Kidney epithelial cell (primary cell): Measurements from ENCODE around the gene LIPG. TPM values are rescaled to one million over a fixed set of nuclear protein-coding genes. Genes with fewer than 3 reads are reported as not detected.

Experiments
- DNase-seq: peaks from one replicate; pipeline ENCODE4 v3.0.0-alpha.2; 2010; ENCODE audit warnings: low read depth
- H3K27me3 ChIP-seq: 2 replicates; pipeline ENCODE4 v1.6.0; 2011; ENCODE audit warnings: low read length; ENCODE audit not compliant: control insufficient read depth, insufficient read depth
- H3K36me3 ChIP-seq: 2 replicates; pipeline ENCODE4 v1.5.1; 2011; ENCODE audit warnings: low read length; ENCODE audit not compliant: control insufficient read depth, insufficient read depth
- H3K4me3 ChIP-seq: 2 replicates; pipeline ENCODE4 v1.5.1; 2011; ENCODE audit warnings: low read depth, mild to moderate bottlenecking, control low read depth, low read length
- CTCF ChIP-seq: IDR thresholded peaks from 2 replicates; pipeline ENCODE4 v1.5.1; 2011; ENCODE audit warnings: mild to moderate bottlenecking, moderate library complexity, low read length, control low read depth, inconsistent platforms; ENCODE audit not compliant: insufficient read depth, poor library complexity, severe bottlenecking
- total RNA-seq: library from RNA; depleted of rRNA; stranded (reverse); fragments of >200 nt; gene quantifications from 2 replicates; pipeline ENCODE4 v1.2.3, GENCODE V29; 2015

LIPG gene
- total RNA-seq, 1 donor from 2014 or later, result 196 TPM

GRCh38 chr18:49537232-49537896 is 24.5 kb upstream of the LIPG start:
- Histone ChIP-seq H3K27me3 (no peaks in the 10 kb centered on the region), H3K36me3 (no peaks in the 10 kb centered on the region), H3K4me3 (no peak overlapping the region)
- no peak for DNase-seq
- TF ChIP-seq CTCF, result no peak

GRCh38 chr18:49544362-49544761 is 17.5 kb upstream of the LIPG start:
- no peak for DNase-seq
- no peaks in the 10 kb centered on the region for H3K27me3 ChIP-seq
- H3K36me3 ChIP-seq, result no peaks in the 10 kb centered on the region
- H3K4me3 ChIP-seq, result no peak overlapping the region
- TF ChIP-seq CTCF, result no peak

GRCh38 chr18:49546278-49546677 is 15.6 kb upstream of the LIPG start:
- no peak for TF ChIP-seq CTCF

GRCh38 chr18:49546719-49547273 is 15.1 kb upstream of the LIPG start:
- Histone ChIP-seq H3K4me3 (no peak overlapping the region), H3K27me3 (no peaks in the 10 kb centered on the region), H3K36me3 (no peaks in the 10 kb centered on the region)
- DNase-seq, result no peak
- no peak for TF ChIP-seq CTCF

More at GRCh38 chr18:49546278-49546677, 15.6 kb upstream of the LIPG start:
- Histone ChIP-seq H3K4me3 (no peak overlapping the region), H3K36me3 (no peaks in the 10 kb centered on the region), H3K27me3 (no peaks in the 10 kb centered on the region)
- DNase-seq, result no peak

GRCh38 chr18:49547701-49548100 is 14.2 kb upstream of the LIPG start:
- no peak for TF ChIP-seq CTCF

GRCh38 chr18:49548229-49548636 is 13.6 kb upstream of the LIPG start:
- no peak for TF ChIP-seq CTCF
- H3K4me3 ChIP-seq, result no peak overlapping the region
- DNase-seq, result peak; percentile 55
- H3K27me3 ChIP-seq, result no peaks in the 10 kb centered on the region
- H3K36me3 ChIP-seq, result no peaks in the 10 kb centered on the region

More at GRCh38 chr18:49547701-49548100, 14.2 kb upstream of the LIPG start:
- DNase-seq, result no peak
- no peaks in the 10 kb centered on the region for H3K27me3 ChIP-seq
- no peak overlapping the region for H3K4me3 ChIP-seq
- no peaks in the 10 kb centered on the region for H3K36me3 ChIP-seq
